Ishikawa (cell line): ENCODE measurements around the gene CHST2.

Source experiments
- CEBPB ChIP-seq: IDR thresholded peaks from 2 replicates; pipeline ENCODE4 v1.6.1; 2012
- CREB1 ChIP-seq: IDR thresholded peaks from 2 replicates; pipeline ENCODE4 v1.6.1; 2012; ENCODE audit warnings: low read depth
- EP300 ChIP-seq: IDR thresholded peaks from 2 replicates; pipeline ENCODE4 v1.6.1; 2012; ENCODE audit warnings: borderline replicate concordance
- FOXM1 ChIP-seq: IDR thresholded peaks from 2 replicates; pipeline ENCODE4 v1.6.1; 2012; ENCODE audit warnings: low read depth, borderline replicate concordance
- NFIC ChIP-seq: IDR thresholded peaks from 2 replicates; pipeline ENCODE4 v1.6.1; 2012
- TAF1 ChIP-seq: IDR thresholded peaks from 2 replicates; pipeline ENCODE4 v1.6.1; 2012; ENCODE audit warnings: low read depth, mild to moderate bottlenecking
- YY1 ChIP-seq: IDR thresholded peaks from 2 replicates; pipeline ENCODE4 v1.6.1; 2012; ENCODE audit warnings: low read depth
- TF ChIP-seq, protein P1 (sequence below): IDR thresholded peaks from 2 replicates; pipeline ENCODE4 v1.6.1; 2012
- TF ChIP-seq, protein P2 (sequence below): IDR thresholded peaks from 2 replicates; pipeline ENCODE4 v1.6.1; 2012; ENCODE audit warnings: low read depth, mild to moderate bottlenecking

DNA sequence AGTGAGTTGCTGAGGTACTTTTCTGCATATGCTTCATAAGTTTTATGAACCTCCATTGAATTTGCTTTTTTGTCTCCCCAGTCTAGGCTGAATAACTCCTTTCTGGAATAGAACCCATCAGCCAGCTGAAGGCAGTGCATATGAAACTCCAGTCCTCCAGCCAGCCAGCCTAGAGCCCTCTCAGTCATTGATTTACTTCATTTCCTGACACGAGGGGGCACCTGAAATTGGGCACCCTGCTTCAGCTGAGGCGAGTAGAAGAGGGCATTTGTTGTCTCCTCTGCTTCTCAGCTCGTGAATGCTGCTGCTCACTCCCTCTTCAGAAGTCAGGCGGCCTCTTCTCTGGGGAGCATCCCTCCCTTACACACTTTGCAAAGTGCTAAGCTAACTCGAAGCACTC lies 32.5 kb downstream of the CHST2 start:
- TF ChIP-seq NFIC, result no peak
- TF ChIP-seq, protein P1, sequence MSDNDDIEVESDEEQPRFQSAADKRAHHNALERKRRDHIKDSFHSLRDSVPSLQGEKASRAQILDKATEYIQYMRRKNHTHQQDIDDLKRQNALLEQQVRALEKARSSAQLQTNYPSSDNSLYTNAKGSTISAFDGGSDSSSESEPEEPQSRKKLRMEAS, result no peak
- TF ChIP-seq EP300, result no peak
- TF ChIP-seq CEBPB, result no peak
- no peak for TF ChIP-seq YY1
- no peak for TF ChIP-seq FOXM1
- TF ChIP-seq CREB1, result no peak
- TF ChIP-seq, protein P2, sequence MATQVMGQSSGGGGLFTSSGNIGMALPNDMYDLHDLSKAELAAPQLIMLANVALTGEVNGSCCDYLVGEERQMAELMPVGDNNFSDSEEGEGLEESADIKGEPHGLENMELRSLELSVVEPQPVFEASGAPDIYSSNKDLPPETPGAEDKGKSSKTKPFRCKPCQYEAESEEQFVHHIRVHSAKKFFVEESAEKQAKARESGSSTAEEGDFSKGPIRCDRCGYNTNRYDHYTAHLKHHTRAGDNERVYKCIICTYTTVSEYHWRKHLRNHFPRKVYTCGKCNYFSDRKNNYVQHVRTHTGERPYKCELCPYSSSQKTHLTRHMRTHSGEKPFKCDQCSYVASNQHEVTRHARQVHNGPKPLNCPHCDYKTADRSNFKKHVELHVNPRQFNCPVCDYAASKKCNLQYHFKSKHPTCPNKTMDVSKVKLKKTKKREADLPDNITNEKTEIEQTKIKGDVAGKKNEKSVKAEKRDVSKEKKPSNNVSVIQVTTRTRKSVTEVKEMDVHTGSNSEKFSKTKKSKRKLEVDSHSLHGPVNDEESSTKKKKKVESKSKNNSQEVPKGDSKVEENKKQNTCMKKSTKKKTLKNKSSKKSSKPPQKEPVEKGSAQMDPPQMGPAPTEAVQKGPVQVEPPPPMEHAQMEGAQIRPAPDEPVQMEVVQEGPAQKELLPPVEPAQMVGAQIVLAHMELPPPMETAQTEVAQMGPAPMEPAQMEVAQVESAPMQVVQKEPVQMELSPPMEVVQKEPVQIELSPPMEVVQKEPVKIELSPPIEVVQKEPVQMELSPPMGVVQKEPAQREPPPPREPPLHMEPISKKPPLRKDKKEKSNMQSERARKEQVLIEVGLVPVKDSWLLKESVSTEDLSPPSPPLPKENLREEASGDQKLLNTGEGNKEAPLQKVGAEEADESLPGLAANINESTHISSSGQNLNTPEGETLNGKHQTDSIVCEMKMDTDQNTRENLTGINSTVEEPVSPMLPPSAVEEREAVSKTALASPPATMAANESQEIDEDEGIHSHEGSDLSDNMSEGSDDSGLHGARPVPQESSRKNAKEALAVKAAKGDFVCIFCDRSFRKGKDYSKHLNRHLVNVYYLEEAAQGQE, result no peak
- no peak for TF ChIP-seq TAF1
